Lower leg skin (tissue), 4 donors: ENCODE results near the gene SELENOI. TPM values are rescaled to one million over a fixed set of nuclear protein-coding genes. Genes with fewer than 3 reads are reported as not detected.
"Not testable (repeated sequence)": the region's sequence is repeated elsewhere in the genome, so short reads cannot be mapped to it uniquely, and the experiment has no call there.

ENCODE experiments used
- DNase-seq, 2 donors: peaks; one replicate each; pipeline ENCODE4 v3.0.0-alpha.2; 2019; ENCODE audit warnings: low spot score in 2 of 2
- H3K4me3 ChIP-seq: fragments of 200-600 bp; sonication (generic); 2 replicates; pipeline ENCODE4 v1.5.1; 2017; ENCODE audit warnings: mild to moderate bottlenecking, low read depth; ENCODE audit not compliant: poor library complexity, severe bottlenecking
- CTCF ChIP-seq, 3 donors: fragments of 450-650 bp; IDR thresholded peaks; one replicate each; pipeline ENCODE4 v1.5.1; 2016; ENCODE audit warnings: antibody characterized with exemption in 3 of 3, mild to moderate bottlenecking in 3 of 3, moderate library complexity in 2 of 3
- POLR2A ChIP-seq, 2 donors: fragments of 450-650 bp; IDR thresholded peaks; one replicate each; pipeline ENCODE4 v1.6.1; 2016 to 2017; ENCODE audit warnings: antibody characterized with exemption in 2 of 2, mild to moderate bottlenecking in 1 of 2, moderate library complexity in 1 of 2
- whole genome bisulfite sequencing, 2 donors: methylation state at CpG; one replicate each; pipeline ENCODE4 v1.1.5; 2018; 5-methylcytosine and 5-hydroxymethylcytosine counted together
- intact Hi-C: fragments of 100-400 bp; cut with DNase I; formaldehyde crosslinking; loops from one replicate; pipeline ENCODE4 v1.15.0; 2023; ENCODE audit warnings: low total_unique reads
- total RNA-seq, 4 donors: library from RNA; depleted of rRNA; stranded (reverse); fragments of >200 nt; gene quantifications; one replicate each; pipeline ENCODE4 v1.1.0, GENCODE V29; 2016

The SELENOI gene
- total RNA-seq, 4 donors from 2014 or later: 24.7 to 34.3 (median 29.2) TPM

- WGBS, 2 donors: 51 to 56% methylated on average over 6 of the region's 6 CpGs
- H3K4me3 ChIP-seq: no peak overlapping the region
- intact Hi-C loops: no loop called here
- no peak for TF ChIP-seq POLR2A (IDR thresholded peaks at IDR 0.05)
- TF ChIP-seq CTCF (IDR thresholded peaks at IDR 0.05): no peak
- no peak for DNase-seq
These were observed 27.0 kb upstream of the SELENOI start for GRCh38 chr2:26318950-26319349.

GRCh38 chr2:26324479-26324878, 21.5 kb upstream of the SELENOI start:
- intact Hi-C loops: loop anchor here (10.0 kb wide), 1 partner anchor 80 kb away; the partner anchor contains the start of genes HADHA and HADHB
- not testable (repeated sequence) for DNase-seq, H3K4me3 ChIP-seq

GRCh38 chr2:26324903-26325302, 21.0 kb upstream of the SELENOI start:
- WGBS, 2 donors: 65 to 83% methylated on average over 3 of the region's 3 CpGs
- intact Hi-C loops: loop anchor here (10.0 kb wide), 1 partner anchor 80 kb away; the partner anchor contains the start of genes HADHA and HADHB
- no peak for DNase-seq
- no peak overlapping the region for H3K4me3 ChIP-seq
- no peak for TF ChIP-seq POLR2A (IDR thresholded peaks at IDR 0.05)

GRCh38 chr2:26325851-26326250, 20.1 kb upstream of the SELENOI start:
- TF ChIP-seq POLR2A (IDR thresholded peaks at IDR 0.05): no peak
- TF ChIP-seq CTCF (IDR thresholded peaks at IDR 0.05): no peak
- 66 to 72% methylated on average over 4 of the region's 4 CpGs for WGBS, 2 donors
- intact Hi-C loops: loop anchor here (10.0 kb wide), 1 partner anchor 81 kb away; the partner anchor contains the start of genes HADHA and HADHB
- DNase-seq: no peak
- H3K4me3 ChIP-seq: no peak overlapping the region

GRCh38 chr2:26326514-26326913, 19.4 kb upstream of the SELENOI start:
- 90% methylated on average over 1 of the region's 1 CpG for WGBS, 2 donors
- intact Hi-C loops: loop anchor here (10.0 kb wide), 1 partner anchor 82 kb away; the partner anchor contains the start of genes HADHA and HADHB
- no peak overlapping the region for H3K4me3 ChIP-seq
- TF ChIP-seq POLR2A (IDR thresholded peaks at IDR 0.05): no peak
- no peak for TF ChIP-seq CTCF (IDR thresholded peaks at IDR 0.05)
- no peak for DNase-seq

GRCh38 chr2:26327291-26328272, 18.4 kb upstream of the SELENOI start:
- 55 to 65% methylated on average over 5 of the region's 5 CpGs for WGBS, 2 donors
- no peak for DNase-seq
- intact Hi-C loops: loop anchor here (10.0 kb wide), 1 partner anchor 83 kb away; the partner anchor contains the start of genes HADHA and HADHB
- no peak overlapping the region for H3K4me3 ChIP-seq
- TF ChIP-seq CTCF (IDR thresholded peaks at IDR 0.05) (no peak), POLR2A (IDR thresholded peaks at IDR 0.05) (no peak)

- WGBS, 2 donors: 95 to 96% methylated on average over 4 of the region's 4 CpGs
- not testable (repeated sequence) for DNase-seq, H3K4me3 ChIP-seq
- intact Hi-C loops: loop anchor here (10.0 kb wide), 1 partner anchor 84 kb away; the partner anchor contains the start of genes HADHA and HADHB
These were observed 16.9 kb upstream of the SELENOI start for GRCh38 chr2:26329083-26329482.
